GM12891 (cell line): ENCODE results near the gene ELOVL4.

ENCODE experiments used
- PAX5 ChIP-seq: IDR thresholded peaks from 2 replicates; pipeline ENCODE4 v1.6.1; 2011; ENCODE audit warnings: low read length, moderate library complexity, mild to moderate bottlenecking; ENCODE audit not compliant: insufficient read depth, severe bottlenecking
- POLR2A ChIP-seq: IDR thresholded peaks from 2 replicates; pipeline ENCODE4 v1.6.1; 2011; ENCODE audit warnings: low read depth, low read length, control low read depth
- POLR2AphosphoS5 ChIP-seq: IDR thresholded peaks from 2 replicates; pipeline ENCODE4 v1.6.1; 2011; ENCODE audit warnings: low read depth, low read length, control low read depth
- SPI1 ChIP-seq: IDR thresholded peaks from 2 replicates; pipeline ENCODE4 v1.6.1; 2011; ENCODE audit warnings: low read depth, low read length, control low read depth
- TAF1 ChIP-seq: IDR thresholded peaks from 2 replicates; pipeline ENCODE4 v1.6.1; 2011; ENCODE audit warnings: low read depth, low read length, control low read depth

DNA sequence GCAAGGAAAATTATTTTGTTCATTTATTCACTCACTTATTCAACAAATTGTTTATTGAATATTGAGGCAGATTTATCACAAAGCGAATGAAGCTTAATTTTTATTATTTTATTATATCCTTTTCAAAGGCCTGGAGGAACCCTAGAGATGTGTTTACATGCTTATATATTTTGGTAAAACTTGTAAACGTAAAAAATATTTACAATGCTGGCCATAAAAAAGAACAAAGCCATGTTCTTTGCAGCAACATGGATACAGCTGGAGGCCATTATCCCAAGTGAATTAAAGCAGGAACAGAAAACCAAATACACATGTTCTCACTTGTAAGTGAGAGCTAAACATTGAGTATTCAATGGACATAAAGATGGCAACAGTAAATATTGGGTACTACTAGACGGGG, 58.8 kb downstream of the ELOVL4 start:
- TF ChIP-seq POLR2A (no peak), SPI1 (no peak), TAF1 (no peak), PAX5 (no peak), POLR2AphosphoS5 (no peak)
